Stimulated activated CD4-positive, alpha-beta T cell treated with anti-CD3 and anti-CD28 coated beads, Interleukin-15, amount 100 ng/mL, for 1 hour (primary cell): ENCODE data around the gene PRR19.
A peak's percentile ranks its signal among the peaks of the same experiment; 100 is the strongest.

Experiments used
- DNase-seq, 2 donors: peaks; one replicate each; pipeline ENCODE4 v3.0.0-alpha.2; 2020; ENCODE audit warnings: low read depth in 1 of 2, low spot score in 1 of 2

PRR19 gene

DNA sequence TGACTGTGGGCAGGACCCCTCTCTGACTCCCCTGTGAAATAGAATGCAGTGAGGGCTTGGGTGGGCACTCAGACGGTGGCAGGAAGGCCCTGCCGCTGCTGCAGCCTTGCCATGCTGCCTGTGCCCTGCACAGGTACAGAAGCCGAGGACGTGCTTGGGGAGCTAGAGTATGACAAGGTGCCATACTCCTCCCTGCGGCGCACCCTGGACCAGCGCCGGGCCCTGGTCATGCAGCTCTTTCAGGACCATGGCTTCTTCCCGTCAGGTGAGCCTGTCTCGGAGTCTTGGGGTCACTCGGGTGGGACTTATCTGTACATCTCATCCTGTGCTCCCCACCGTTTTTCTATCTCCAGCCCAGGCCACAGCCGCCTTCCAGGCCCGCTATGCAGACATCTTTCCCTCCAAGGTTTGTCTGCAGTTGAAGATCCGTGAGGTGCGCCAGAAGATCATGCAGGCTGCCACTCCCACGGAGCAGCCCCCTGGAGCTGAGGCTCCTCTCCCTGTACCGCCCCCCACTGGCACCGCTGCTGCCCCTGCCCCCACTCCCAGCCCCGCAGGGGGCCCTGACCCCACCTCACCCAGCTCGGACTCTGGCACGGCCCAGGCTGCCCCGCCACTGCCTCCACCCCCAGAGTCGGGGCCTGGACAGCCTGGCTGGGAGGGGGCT, 7.3 kb upstream of the PRR19 start:
- DNase-seq, result no peak

DNA sequence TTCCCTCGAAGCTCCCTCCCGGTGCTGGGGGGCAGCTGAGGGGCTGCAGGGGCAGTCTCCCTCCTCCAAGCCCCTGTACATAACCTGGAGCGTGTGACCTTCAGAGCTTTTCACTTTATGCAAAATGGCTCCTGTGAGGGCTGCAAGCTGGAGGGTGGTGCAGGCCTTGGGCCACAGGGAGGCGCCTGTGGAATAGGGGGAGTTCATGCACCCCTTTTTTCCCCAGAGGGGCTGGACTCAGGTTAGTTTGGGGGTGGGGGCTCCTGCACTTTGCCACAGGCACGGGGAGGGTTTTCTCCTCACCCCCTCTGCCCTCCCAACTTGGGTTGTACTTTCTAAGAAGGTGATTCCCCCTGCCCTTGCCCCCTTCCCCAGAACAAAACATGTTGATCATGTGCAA, 6.6 kb upstream of the PRR19 start:
- no peak for DNase-seq

DNA sequence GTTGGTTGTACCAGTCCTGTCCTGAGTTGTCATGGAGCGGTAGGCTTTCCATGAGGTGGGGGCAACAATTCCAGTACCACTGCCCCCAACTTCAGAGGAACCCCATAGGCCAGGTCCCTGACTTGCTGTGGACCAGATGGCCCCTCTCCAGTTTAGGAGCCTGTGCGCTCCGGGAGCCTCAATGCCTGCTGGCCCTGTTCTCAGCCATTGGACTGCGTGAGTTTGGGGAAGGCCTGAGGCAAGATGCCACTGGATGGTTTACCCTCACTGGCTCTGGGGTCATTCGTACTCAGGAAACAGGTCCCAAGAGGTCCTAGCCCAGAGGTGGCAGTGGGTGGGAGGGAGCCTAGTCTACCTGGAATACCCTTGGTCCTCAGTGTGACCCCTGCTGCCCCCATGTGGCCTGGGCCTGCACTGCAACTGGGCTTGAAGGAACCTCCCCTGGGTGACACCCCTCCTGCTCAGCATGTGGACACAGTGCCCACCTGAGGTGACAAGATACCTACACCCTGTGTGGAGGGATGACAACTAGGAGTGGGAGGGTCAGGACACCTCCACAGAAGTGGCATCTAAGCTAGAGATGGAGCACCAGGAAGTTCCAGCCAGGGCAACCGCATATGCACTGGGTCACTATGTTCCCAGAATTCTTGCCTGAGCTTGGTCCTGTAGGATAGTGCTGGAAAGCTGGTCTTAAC, 6.0 kb upstream of the PRR19 start:
- peak; percentile 85 to 89 for DNase-seq

GRCh38 chr19:42297039-42297438, 4.9 kb upstream of the PRR19 start:
- DNase-seq, result no peak

- no peak for DNase-seq
These were observed 1.2 kb downstream of the PRR19 start for GRCh38 chr19:42303101-42303464.

DNA sequence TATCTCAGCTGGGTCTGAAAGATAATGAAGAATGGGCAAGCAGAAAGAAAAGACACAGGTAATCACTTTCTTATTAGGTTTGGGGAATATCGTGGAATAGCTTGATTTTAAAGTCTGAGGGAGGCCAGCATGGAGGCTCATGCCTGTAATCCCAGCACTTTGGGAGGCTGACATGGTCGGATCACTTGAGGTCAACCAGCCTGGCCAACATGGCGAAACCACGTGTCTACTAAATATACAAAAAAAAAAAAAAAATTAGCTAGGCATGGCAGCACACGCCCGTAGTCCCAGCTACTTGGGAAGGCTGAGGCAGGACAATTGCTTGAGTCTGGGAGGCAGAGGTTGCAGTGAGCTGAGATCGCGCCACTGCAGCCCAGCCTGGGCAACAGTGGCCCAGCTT, 1.9 kb downstream of the PRR19 start:
- no peak for DNase-seq

DNA sequence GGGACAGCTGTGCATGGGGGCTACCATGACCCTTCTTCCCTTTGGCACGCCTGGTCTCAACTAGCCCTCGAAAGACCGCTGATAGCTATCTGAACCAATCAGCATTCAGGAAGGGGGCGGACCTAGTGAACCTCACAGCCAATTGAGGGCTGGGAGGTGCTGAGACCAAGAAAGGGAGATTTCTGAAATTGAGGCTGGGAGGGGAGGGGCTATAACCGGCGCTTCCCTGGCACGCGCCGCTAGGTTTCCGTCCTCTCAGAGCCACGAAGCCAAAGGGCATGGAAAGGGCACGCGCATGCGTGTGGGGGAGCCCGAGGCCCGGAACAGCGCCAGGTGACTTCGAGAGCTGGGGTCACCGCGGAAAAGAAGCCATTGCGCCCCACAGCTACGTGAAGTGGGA, 4.7 kb downstream of the PRR19 start:
- no peak for DNase-seq

GRCh38 chr19:42309686-42310085, 7.8 kb downstream of the PRR19 start:
- DNase-seq, result no peak

- DNase-seq, result no peak
These were observed 9.7 kb downstream of the PRR19 start for GRCh38 chr19:42311657-42312056.

GRCh38 chr19:42312370-42312769, 10.4 kb downstream of the PRR19 start:
- no peak for DNase-seq

DNA sequence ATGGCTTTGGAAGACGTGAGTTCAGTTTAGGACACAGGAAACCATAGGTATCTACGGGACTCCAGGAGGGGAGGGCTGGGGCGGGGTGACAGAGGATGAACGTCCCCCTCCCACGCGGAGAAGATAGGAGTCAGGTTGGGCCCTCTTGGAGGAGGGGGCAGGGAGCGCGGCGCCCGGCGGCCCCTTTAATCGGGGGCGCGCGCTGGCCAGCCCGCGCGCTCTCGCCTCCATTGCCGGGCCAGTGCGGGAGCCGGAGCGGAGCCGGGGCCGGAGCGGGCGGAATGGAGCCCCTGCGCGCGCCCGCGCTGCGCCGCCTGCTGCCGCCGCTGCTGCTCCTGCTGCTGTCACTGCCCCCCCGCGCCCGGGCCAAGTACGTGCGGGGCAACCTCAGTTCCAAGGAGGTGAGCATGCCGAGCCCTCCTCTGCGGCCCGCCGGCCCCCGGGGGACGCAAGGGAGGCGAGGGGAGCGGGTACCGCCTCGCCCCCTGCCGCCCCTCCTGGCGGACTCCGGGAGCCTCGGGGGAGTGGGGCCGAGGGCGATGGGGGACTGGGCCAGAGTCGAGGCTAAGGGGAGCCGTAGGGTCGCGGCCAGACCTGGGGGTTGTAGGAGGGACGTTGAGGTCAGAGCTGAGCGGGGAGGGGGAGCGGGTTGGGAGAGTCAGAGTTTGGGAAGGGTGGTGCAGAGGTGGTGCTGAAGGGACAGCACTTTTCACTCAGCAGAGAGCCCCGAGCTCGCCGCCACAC, 11.3 kb downstream of the PRR19 start, which contains the start of gene TMEM145:
TSS of gene TMEM145 (plus strand) at position 214 of the 744 bp plus-strand sequence. CDS start at position 282, 68 bp downstream.
- peak in 1 of 2 donors; percentile 23 for DNase-seq

DNA sequence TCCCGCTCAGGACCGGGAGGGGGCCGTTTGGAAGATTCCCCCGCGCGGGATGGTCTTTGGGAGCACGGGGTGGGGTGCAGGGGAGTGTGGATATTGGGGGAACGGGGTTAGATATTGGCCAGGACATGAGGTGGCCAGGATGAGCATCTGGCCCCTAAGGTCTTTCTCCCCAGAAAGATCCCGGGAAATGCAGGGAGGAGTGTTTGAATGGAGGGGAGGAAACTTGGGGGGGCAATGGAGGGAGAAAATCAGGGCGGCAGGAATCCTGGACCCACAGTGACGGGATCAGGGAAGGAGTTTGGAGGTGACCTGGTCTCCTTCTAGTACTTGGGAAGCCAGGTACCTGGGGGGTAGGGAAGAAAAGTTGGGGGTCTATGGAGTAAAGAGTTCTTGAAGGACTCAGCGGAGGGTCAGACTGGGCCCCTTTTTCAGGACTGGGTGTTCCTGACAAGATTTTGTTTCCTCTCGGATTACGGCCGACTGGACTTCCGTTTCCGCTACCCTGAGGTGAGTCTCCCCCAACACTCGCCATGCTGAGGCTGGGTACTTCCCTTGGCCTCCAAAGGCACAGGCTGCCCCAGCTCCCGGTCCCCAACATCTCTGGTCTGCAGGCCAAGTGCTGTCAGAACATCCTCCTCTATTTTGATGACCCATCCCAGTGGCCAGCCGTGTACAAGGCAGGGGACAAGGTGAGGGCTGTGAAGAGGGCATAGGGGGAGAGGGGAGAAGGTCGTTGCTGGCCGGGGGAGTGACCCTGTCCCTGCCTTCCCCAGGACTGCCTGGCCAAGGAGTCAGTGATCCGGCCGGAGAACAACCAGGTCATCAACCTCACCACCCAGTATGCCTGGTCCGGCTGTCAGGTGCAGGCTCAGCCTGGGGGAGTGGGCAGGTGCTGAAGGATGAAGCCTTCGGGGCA, 12.2 kb downstream of the PRR19 start:
- no peak for DNase-seq

GRCh38 chr19:42315024-42315423, 13.1 kb downstream of the PRR19 start:
- no peak for DNase-seq

DNA sequence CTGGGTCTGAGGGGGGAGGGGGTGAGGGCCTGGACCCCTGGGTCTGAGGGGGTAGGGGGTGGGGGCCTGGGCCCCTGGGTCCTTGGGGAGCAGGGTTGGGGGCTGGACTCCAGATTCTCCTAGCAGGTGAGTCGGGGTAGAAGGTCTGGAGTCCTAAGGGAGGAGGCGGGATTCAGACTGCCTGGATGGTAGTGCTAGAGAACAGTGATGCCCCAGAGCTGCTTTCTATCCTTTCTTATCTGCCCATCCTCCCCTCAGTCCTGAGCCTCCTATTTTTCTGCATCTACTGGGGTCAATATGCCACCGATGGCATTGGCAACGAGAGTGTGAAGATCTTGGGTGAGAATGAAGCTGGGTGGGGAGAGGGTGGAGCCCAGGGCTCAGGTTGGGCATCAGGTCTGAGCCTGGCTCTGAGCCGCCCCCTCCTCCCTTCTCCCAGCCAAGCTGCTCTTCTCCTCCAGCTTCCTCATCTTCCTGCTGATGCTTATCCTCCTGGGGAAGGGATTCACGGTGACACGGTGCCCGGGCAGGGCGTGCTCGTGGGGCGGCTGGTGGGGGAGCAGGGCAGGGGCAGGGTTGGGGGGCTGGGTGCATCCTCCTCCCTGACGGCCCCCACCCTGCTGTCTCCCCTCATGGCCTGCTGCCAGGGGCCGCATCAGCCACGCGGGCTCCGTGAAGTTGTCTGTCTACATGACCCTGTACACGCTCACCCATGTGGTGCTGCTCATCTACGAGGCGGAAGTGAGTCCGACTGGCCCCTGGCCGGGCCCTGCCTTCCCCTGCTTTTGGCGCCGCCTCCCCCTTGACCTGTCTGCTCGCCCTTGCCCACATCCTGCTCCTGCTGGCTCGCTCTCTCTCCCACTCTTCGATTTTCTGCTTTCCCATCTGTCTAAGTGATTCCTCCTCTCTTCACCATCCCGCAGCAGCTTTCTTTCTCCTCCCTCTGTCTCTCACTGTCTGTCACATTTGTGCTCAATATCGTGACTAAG, 14.6 kb downstream of the PRR19 start:
- no peak for DNase-seq

DNA sequence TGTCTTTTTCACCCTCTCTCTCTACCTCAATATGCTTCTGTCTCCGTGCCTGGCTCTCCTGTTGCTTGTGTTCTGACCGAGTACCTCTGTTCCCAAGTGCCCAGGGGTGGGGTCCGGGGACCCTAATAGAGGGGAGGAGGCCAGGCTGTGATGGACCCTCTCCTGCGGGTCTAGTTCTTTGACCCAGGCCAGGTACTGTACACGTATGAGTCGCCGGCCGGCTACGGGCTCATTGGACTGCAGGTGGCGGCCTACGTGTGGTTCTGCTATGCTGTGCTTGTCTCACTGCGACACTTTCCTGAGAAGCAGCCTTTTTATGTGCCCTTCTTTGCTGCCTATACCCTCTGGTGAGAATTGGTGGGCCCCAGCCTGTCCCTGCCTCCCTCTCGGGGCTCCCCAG, 15.6 kb downstream of the PRR19 start:
- DNase-seq, result no peak

DNA sequence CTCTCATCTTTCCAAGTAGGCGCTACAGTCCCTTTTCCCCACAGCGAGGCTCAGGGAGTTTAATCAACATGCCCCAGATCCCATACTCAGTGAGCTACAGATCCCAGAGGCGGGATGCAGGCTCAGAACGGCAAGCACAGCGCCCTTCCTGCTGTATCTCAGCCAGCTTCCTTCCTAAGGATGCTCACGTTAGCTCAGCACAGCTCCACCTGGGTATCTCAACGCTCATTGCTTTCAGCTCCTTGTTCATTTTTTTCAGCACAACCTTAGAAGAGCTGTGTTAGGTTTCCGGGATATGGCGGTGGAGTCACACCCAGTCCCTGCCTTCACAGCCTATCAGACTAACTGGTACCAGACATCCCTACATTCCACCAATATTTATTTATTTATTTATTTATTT, 20.4 kb downstream of the PRR19 start:
- no peak for DNase-seq

DNA sequence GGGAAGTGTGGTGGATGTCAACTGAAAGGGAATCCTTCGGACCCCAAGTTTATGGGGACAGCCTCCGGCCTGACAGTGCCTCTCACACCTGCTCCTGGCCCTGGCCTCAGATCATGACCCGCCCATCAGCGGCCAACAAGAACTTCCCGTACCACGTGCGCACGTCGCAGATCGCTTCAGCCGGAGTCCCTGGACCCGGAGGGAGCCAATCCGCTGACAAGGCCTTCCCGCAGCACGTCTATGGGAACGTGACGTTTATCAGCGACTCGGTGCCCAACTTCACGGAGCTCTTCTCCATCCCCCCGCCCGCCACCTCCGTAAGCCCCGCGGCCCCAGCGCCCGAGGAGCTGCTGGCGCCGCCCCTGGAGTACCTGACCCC, 21.5 kb downstream of the PRR19 start:
- DNase-seq, result no peak

DNA sequence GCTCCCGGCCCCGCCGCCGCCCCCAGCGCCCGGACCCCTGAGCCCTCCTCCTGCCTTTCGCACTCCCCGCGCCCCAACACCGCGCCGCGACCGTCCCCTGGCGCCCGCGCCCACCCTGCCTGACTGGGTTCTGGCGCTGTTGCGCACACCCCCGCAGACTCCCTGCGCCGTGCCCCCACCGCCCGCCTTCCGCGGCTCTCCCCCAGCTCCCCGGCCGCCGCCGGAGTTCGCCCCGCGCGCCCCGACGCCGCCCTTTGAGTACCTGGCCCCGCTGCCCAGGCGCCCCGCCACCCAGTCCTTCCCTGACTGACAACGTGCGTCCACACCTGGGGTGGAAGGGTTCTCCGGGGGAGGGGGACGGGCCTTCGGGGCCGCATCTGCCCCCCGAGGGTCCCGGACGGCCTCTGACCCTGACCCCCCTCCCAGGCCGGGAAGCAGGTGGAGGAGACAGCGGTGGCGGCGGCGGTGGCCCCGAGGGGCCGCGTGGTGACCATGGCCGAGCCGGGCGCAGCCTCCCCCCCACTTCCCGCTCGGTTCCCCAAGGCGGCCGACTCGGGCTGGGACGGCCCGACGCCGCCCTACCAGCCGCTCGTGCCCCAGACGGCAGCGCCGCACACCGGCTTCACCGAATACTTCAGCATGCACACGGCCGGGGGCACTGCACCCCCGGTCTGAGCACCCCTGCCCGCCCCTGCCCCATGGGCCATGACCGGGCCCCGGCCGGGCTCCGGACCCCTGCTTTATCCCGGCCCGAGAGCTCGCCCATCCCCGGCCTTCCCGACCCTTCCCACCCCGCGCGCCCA, 22.1 kb downstream of the PRR19 start:
- no peak for DNase-seq

DNA sequence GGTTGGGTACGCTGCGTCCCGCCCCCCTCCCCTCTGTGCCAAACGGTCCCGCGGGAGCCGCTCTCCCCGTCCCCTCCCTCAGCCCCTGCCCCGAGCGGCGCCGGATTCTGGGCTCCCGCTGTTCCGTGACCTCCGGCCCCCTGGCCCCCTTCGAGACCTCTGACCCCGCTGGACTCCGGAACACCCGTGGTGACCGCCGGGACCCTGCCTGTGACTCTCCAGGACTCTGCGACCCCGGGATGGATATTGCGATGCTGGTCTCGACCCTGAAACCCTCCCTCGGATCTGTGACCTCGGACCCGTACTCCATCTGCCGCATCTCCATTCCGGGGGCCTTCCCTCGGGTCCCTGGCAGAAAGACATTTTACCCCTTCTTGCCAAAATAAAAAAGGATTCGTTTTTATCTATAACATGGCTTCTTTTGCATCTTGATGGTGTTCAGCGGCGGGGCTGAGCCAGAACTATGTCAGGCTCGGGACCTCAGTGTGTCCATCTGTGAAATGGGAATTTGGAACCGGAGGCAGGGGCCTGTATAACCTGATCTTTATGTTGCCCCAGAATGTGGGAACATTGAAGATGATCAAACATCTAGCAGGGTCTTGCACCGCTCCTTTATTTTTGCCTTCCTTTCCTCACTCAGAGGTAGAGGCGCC, 22.8 kb downstream of the PRR19 start:
- no peak for DNase-seq
